GM12878 (cell line): ENCODE results near the gene PLEKHN1.

Experiments
- CTCF ChIP-seq, 3 experiments: IDR thresholded peaks in 2 of 3; conservative IDR thresholded peaks in 1 of 3; 2 replicates each; pipeline ENCODE4 v1.5.1; 2011; ENCODE audit warnings: low read depth in 3 of 3, low read length in 3 of 3, mild to moderate bottlenecking in 3 of 3, control low read depth in 2 of 3, moderate library complexity in 2 of 3, inconsistent platforms in 1 of 3, mixed read lengths in 1 of 3; ENCODE audit not compliant: control insufficient read depth in 2 of 3, insufficient read depth in 1 of 3; ENCODE audit errors: extremely low read depth in 1 of 3
- EP300 ChIP-seq, 2 experiments: fragments of 150-350 bp in 1 of 2; IDR thresholded peaks; 2 replicates each; pipeline ENCODE4 v1.6.1; 2011 to 2012; ENCODE audit warnings: low read depth in 2 of 2, low read length in 2 of 2, borderline replicate concordance in 1 of 2, improper control_type of control experiment in 1 of 2, inconsistent platforms in 1 of 2; ENCODE audit not compliant: control insufficient read depth in 1 of 2
- HDAC2 ChIP-seq: fragments of 200-600 bp; sonication (generic); IDR thresholded peaks from 2 replicates; pipeline ENCODE4 v1.6.1; 2017
- REST ChIP-seq: IDR thresholded peaks from 2 replicates; pipeline ENCODE4 v1.6.1; 2012; ENCODE audit warnings: mild to moderate bottlenecking, low read depth, low read length

GRCh38 chr1:935751-936231, 30.5 kb upstream of the PLEKHN1 start:
- TF ChIP-seq HDAC2: no peak
- TF ChIP-seq EP300 (IDR thresholded peaks at IDR 0.05; ENCODE audit: borderline replicate concordance in 1 of 2, control insufficient read depth in 1 of 2, low read depth in 2 of 2, low read length in 2 of 2): no peak
- no peak for TF ChIP-seq CTCF (IDR thresholded peaks at IDR 0.05 in 2 of 3, conservative IDR thresholded peaks at IDR 0.05 in 1 of 3; ENCODE audit: control insufficient read depth in 2 of 3, extremely low read depth in 1 of 3, insufficient read depth in 1 of 3, low read depth in 3 of 3, low read length in 3 of 3)
- TF ChIP-seq REST: no peak
